Measurements from ENCODE around the gene RUSF1.

The RUSF1 gene

DNA sequence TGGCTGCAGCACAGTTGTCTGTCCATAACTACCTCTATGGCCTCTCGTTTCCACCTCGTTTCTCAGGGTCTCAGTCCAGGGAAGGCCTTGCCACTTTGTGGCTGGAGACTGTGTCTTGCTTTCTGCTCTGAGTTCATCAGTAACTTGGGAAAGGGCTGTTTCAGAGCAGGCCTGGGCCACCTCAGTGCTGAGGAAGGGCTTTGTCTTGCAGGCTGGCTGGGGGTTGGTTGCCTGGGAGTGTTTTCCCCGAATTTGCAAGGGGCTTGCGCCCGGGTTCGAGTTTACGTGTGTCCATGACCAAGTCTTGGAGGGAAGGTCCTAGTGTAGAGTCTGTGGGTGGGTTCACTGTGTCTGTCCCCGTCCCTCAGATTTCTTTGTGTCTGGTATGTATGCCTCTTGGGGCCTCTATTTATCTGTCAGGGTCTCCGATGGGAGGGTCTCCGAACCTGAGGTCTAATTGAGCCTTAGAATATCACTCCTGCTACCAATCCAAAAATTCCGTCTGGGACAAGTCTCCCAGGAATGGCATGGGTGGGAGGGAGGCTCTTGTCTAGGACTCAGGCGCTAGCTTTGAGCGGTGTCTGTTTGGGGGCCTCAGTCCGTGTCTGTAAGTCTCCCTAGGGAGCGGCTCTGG is 36.8 kb downstream of the RUSF1 start:
- peak overlapping the region; percentile 35 for H3K27ac Mint-ChIP-seq
- H3K36me3 Mint-ChIP-seq: peaks cover 5% of the 10 kb centered on the region
- peak overlapping the region; percentile 52 for H3K4me3 Mint-ChIP-seq
- H3K4me1 Mint-ChIP-seq: peaks cover 22% of the 10 kb centered on the region
- H3K27me3 Mint-ChIP-seq: peaks cover 16% of the 10 kb centered on the region
- no peaks in the 10 kb centered on the region for H3K9me3 Mint-ChIP-seq

DNA sequence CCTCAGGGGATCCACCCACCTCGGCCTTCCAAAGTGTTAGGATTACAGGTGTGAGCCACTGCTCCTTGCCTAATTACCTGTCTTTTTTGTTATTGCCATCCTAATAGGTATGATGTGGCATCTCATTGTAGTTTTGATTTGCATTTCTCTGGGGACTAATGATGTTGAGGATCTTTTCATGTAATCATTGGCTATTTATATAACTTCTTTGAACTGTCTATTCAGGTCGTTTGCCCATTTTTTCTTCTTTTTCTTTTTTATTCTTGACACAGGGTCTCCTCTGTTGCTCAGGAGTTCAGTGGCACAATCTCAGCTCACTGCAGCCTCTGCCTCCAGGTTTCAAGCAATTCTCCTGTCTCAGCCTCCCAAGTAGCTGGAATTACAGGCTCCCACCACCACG is 37.6 kb downstream of the RUSF1 start:
- H3K9me3 Mint-ChIP-seq: no peaks in the 10 kb centered on the region
- peaks cover 16% of the 10 kb centered on the region for H3K27me3 Mint-ChIP-seq
- H3K27ac Mint-ChIP-seq: no peak overlapping the region
- H3K4me3 Mint-ChIP-seq: no peak overlapping the region
- peaks cover 18% of the 10 kb centered on the region for H3K4me1 Mint-ChIP-seq
- peaks cover 5% of the 10 kb centered on the region for H3K36me3 Mint-ChIP-seq

GRCh38 chr16:31467858-31468257 is 40.3 kb downstream of the RUSF1 start:
- peaks cover 9% of the 10 kb centered on the region for H3K36me3 Mint-ChIP-seq
- no peak overlapping the region for H3K27ac Mint-ChIP-seq
- peaks cover 18% of the 10 kb centered on the region for H3K4me1 Mint-ChIP-seq
- H3K9me3 Mint-ChIP-seq: no peaks in the 10 kb centered on the region
- peaks cover 11% of the 10 kb centered on the region for H3K27me3 Mint-ChIP-seq
- H3K4me3 Mint-ChIP-seq: no peak overlapping the region

DNA sequence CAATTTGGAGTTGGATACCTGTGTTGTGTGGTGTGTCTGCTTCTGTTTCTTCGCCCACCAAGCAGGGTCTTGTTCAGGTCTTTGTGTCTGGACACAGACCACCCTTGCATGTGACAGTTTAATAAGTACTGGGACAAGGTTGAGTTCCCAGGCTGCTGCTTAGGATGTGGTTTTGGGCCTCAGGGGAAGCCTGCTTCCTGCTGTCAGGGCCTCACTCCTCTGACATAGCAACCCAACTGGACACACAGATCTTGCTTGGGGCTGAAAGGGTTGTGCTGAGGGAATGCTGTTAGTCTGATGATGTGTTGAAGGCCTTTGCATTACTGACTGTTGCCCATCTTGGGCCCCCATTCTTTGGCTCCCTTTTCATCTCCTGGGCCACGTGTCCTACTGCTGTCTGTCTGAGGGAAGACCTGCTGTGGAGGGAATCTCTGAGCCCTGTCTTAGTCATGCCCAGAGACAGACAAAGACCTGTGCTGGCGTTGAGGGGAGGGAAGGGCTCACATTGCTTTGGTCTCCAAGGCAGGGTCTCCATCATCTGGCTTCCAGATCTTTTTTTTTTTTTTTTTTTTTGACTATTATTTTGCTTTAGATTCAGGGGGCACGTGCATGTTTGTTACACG is 40.9 kb downstream of the RUSF1 start:
- no peak overlapping the region for H3K27ac Mint-ChIP-seq
- H3K4me1 Mint-ChIP-seq: peaks cover 13% of the 10 kb centered on the region
- peaks cover 6% of the 10 kb centered on the region for H3K27me3 Mint-ChIP-seq
- H3K4me3 Mint-ChIP-seq: no peak overlapping the region
- peaks cover 9% of the 10 kb centered on the region for H3K36me3 Mint-ChIP-seq
- no peaks in the 10 kb centered on the region for H3K9me3 Mint-ChIP-seq

- Mint-ChIP-seq H3K9me3 (no peaks in the 10 kb centered on the region), H3K27ac (no peak overlapping the region), H3K4me3 (no peak overlapping the region), H3K4me1 (peaks cover 12% of the 10 kb centered on the region), H3K36me3 (peaks cover 9% of the 10 kb centered on the region), H3K27me3 (peaks cover 4% of the 10 kb centered on the region)
Observed at GRCh38 chr16:31466381-31466841, 41.8 kb downstream of the RUSF1 start.

GRCh38 chr16:31465788-31466370 is 42.3 kb downstream of the RUSF1 start:
- Mint-ChIP-seq H3K36me3 (peaks cover 9% of the 10 kb centered on the region), H3K4me3 (no peak overlapping the region), H3K27me3 (no peaks in the 10 kb centered on the region), H3K27ac (no peak overlapping the region), H3K4me1 (peaks cover 16% of the 10 kb centered on the region), H3K9me3 (no peaks in the 10 kb centered on the region)

DNA sequence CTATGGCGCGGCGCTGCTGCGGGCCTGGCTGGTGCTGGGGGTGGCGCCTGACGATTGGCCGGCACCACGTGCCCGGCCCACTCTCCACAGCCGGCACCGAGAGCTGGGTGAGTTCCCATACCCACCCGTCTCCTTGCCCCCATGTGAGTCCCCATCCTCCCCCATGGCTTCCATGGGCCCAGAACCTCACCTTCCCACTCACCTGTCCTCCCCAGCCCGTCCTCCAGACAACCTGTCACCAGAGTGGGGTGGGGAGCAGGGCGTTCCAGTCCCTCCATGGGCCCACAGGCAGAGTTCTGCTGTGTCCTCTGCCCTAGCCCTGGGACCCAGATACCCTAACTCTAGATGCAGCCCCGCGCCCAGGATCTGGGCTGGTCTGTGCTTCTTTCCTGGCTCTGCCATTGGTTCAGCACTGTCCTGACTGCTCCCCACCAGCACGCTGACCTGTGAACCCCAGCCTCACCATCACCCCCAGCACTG is 43.4 kb downstream of the RUSF1 start:
- no peak overlapping the region for H3K4me3 Mint-ChIP-seq
- peaks cover 9% of the 10 kb centered on the region for H3K36me3 Mint-ChIP-seq
- peaks cover 24% of the 10 kb centered on the region for H3K4me1 Mint-ChIP-seq
- H3K27ac Mint-ChIP-seq: no peak overlapping the region
- H3K9me3 Mint-ChIP-seq: no peaks in the 10 kb centered on the region
- no peaks in the 10 kb centered on the region for H3K27me3 Mint-ChIP-seq

DNA sequence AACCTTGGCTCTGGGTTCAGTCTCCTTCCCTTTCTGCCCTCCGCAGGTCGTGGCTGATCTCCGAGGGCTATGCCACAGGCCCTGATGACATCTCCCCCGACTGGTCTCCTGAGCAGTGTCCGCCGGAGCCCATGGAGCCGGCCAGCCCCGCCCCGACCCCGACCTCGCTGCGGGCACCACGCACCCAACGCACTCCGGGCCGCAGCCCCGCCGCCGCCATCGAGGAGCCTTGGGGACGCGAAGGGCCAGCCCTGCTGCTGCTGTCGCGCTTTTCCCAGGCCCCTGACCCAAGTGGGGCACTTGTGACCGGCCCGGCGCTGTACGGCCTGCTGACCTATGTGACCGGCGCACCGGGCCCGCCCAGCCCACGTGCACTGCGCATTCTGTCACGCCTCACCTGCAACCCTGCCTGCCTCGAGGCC is 43.8 kb downstream of the RUSF1 start:
- Mint-ChIP-seq H3K27me3 (no peaks in the 10 kb centered on the region), H3K9me3 (no peaks in the 10 kb centered on the region), H3K36me3 (peaks cover 9% of the 10 kb centered on the region), H3K27ac (no peak overlapping the region), H3K4me1 (peaks cover 25% of the 10 kb centered on the region), H3K4me3 (no peak overlapping the region)

DNA sequence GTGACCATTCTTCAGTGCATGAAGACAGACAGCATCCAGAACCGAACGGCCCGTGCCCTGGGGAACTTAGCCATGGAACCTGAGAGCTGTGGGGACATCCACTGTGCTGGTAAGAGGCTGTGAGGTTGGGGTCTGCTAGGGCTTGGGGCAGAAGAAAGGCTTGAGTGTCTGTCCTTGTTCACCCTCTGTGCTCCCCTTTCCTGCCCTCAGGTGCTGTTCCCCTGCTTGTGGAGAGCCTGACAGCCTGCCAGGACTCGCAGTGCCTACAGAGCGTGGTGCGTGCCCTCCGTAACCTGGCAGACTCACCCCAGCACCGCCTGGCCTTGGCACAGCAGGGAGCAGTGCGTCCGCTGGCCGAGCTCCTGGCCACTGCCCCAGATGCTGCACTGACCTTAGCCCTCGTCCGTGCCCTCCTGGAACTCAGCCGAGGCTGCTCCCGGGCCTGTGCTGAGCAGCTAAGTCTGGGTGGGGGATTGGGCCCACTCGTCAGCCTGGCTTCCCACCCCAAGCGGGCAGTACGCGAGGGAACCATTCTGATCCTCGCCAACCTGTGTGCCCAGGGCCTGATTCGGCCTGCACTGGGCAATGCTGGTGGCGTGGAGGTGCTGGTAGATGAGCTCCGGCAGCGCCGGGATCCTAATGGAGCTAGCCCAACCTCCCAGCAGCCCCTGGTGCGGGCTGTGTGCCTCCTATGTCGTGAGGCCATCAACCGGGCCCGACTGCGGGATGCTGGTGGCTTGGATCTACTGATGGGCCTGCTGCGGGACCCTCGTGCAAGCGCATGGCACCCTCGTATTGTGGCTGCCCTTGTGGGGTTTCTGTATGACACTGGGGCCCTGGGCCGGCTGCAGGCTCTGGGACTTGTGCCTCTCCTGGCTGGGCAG is 46.0 kb downstream of the RUSF1 start:
- Mint-ChIP-seq H3K36me3 (peaks cover 12% of the 10 kb centered on the region), H3K9me3 (no peaks in the 10 kb centered on the region), H3K27ac (no peak overlapping the region), H3K4me1 (peaks cover 25% of the 10 kb centered on the region), H3K27me3 (no peaks in the 10 kb centered on the region), H3K4me3 (no peak overlapping the region)

- H3K27ac Mint-ChIP-seq: peak overlapping the region; percentile 0
- H3K36me3 Mint-ChIP-seq: peaks cover 7% of the 10 kb centered on the region
Observed at GRCh38 chr16:31461201-31461920, 46.8 kb downstream of the RUSF1 start.

DNA sequence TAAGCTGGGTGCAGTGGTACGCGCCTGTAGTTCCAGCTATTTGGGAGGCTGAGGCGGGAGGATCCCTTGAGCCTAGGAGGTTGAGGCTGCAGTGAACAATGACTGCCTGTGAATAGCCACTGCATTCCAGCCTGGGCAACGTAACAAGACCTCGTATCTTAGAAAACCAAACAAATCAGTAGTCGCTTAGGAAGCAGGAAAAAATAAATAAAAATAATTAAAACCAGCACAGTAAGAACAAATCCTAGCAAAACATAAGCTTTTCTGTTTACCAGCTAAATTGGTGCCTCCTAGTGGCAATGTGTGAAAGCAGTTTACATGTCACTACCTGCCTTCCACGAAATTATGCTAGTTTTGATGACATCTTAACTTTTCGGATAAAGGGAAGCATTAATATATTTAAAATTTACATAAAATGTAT is 47.6 kb downstream of the RUSF1 start:
- peaks cover 7% of the 10 kb centered on the region for H3K36me3 Mint-ChIP-seq
- no peak overlapping the region for H3K27ac Mint-ChIP-seq
- H3K4me1 Mint-ChIP-seq: peaks cover 32% of the 10 kb centered on the region
- no peaks in the 10 kb centered on the region for H3K9me3 Mint-ChIP-seq
- H3K4me3 Mint-ChIP-seq: peak overlapping the region; percentile 94
- H3K27me3 Mint-ChIP-seq: no peaks in the 10 kb centered on the region

More at GRCh38 chr16:31461201-31461920, 46.8 kb downstream of the RUSF1 start:
- no peak overlapping the region for H3K4me3 Mint-ChIP-seq
- no peaks in the 10 kb centered on the region for H3K9me3 Mint-ChIP-seq
- no peaks in the 10 kb centered on the region for H3K27me3 Mint-ChIP-seq
- peaks cover 26% of the 10 kb centered on the region for H3K4me1 Mint-ChIP-seq

GRCh38 chr16:31459687-31460581 is 48.3 kb downstream of the RUSF1 start:
- H3K27me3 Mint-ChIP-seq: no peaks in the 10 kb centered on the region
- H3K9me3 Mint-ChIP-seq: no peaks in the 10 kb centered on the region
- H3K4me3 Mint-ChIP-seq: peak overlapping the region; percentile 94
- H3K27ac Mint-ChIP-seq: peak overlapping the region; percentile 98
- peaks cover 6% of the 10 kb centered on the region for H3K36me3 Mint-ChIP-seq
- H3K4me1 Mint-ChIP-seq: peaks cover 38% of the 10 kb centered on the region

DNA sequence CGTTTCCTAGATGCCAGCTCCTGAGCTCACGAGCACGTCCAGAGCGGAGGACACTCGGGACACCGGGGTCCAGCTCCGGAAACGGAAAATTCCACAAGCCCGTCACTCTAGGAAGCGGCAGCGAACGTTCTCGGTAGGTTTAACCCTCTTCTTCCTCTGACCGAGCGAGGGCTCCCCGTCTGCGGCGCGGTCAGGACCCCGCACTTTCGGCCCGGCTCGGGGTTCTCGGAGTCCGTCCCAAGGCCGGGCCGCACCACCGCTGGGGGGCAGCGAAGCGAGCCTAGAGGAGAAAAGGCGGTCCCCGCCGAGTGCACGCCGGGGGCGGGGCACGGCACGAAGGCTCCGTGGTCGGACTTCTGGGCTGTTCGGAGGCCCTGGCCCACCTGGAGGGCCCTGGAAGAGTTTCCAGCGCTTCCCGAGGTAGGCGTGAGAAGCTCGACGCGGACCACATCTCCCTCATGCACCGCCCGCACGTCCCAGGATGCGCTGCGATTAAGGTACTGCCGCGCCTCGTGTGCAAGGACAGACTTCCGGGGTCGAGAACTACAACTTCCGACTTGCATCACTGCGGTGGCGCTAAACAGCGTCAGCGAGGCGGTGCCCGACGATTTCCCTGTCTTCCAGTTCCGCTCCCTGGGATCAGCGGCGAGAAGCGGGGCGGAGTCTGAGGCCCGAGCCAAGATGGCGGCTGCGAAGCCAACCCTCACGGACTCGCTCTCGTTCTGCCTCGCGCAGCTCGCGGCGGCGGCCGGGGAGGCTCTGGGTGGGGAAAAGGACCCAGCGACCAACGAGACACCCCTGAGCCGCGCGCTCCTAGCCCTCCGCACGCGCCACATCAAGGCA is 49.1 kb downstream of the RUSF1 start, which contains the start of gene ARMC5:
TSS of gene ARMC5 (plus strand) at position 658 of the 843 bp plus-strand sequence. CDS start at position 682, 24 bp downstream.
- H3K4me3 Mint-ChIP-seq: peak within 1 kb of the TSS; percentile 94
- H3K36me3 Mint-ChIP-seq: peaks cover 4% of the 10 kb centered on the region
- H3K27ac Mint-ChIP-seq: peak within 1 kb of the TSS; percentile 98
- H3K27me3 Mint-ChIP-seq: no peaks in the 10 kb centered on the region
- no peaks in the 10 kb centered on the region for H3K9me3 Mint-ChIP-seq
- H3K4me1 Mint-ChIP-seq: peaks cover 40% of the 10 kb centered on the region
